Neural crest cell (in vitro differentiated cells): ENCODE measurements around the gene OGT. TPM values are rescaled to one million over a fixed set of nuclear protein-coding genes. Genes with fewer than 3 reads are reported as not detected.
"Not testable (repeated sequence)": the region's sequence is repeated elsewhere in the genome, so short reads cannot be mapped to it uniquely, and the experiment has no call there.

ENCODE experiments used
- DNase-seq: peaks from one replicate; pipeline ENCODE4 v3.0.0; 2021; ENCODE audit warnings: low read depth, mixed read lengths, low spot score
- H3K27ac Mint-ChIP-seq: one replicate; pipeline ENCODE4 v1.8.0; 2021; ENCODE audit warnings: mild to moderate bottlenecking, mixed read lengths; ENCODE audit not compliant: unreplicated experiment
- H3K27me3 Mint-ChIP-seq: 2 replicates; pipeline ENCODE4 v1.8.0; 2021; ENCODE audit warnings: low read depth, mild to moderate bottlenecking, mixed read lengths
- H3K36me3 Mint-ChIP-seq: 2 replicates; pipeline ENCODE4 v1.8.0; 2021; ENCODE audit warnings: low read depth, mild to moderate bottlenecking, mixed read lengths
- H3K4me1 Mint-ChIP-seq: 2 replicates; pipeline ENCODE4 v1.8.0; 2021; ENCODE audit warnings: mixed read lengths
- H3K4me3 Mint-ChIP-seq: one replicate; pipeline ENCODE4 v1.8.0; 2021; ENCODE audit warnings: mild to moderate bottlenecking, mixed read lengths
- H3K9me3 Mint-ChIP-seq: 2 replicates; pipeline ENCODE4 v1.8.0; 2021; ENCODE audit warnings: mixed read lengths
- total RNA-seq: library from RNA; stranded (reverse); gene quantifications from 2 replicates; pipeline ENCODE4 v1.2.1, GENCODE V29; 2021
- TF ChIP-seq, protein P1 (sequence below): fragments of 200-600 bp; sonication (generic); conservative IDR thresholded peaks from 2 replicates; pipeline ENCODE4 v1.5.0; 2021; ENCODE audit warnings: antibody characterized with exemption, mild to moderate bottlenecking

Gene OGT
- total RNA-seq, 1 donor from 2014 or later: 121 TPM

DNA sequence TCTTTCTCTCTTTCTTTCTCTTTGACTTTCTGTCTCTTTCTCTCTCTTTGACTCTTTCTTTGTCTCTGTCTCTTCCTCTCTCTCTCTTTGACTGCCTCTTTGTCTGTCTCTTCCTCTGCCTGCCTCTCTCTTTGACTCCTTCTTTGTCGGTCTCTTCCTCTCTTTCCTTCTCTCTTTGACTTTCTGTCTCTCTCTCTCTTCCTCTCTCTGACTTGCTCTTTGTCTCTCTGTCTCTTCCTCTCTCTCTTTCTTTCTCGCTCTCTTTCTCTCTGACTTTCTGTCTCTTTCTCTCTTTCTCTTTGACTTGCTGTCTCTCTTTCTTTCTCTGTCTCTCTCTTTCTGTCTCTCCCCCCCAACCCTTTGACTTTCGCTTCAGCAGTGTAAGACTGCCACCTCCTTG is 36.4 kb upstream of the OGT start:
- TF ChIP-seq, protein P1, sequence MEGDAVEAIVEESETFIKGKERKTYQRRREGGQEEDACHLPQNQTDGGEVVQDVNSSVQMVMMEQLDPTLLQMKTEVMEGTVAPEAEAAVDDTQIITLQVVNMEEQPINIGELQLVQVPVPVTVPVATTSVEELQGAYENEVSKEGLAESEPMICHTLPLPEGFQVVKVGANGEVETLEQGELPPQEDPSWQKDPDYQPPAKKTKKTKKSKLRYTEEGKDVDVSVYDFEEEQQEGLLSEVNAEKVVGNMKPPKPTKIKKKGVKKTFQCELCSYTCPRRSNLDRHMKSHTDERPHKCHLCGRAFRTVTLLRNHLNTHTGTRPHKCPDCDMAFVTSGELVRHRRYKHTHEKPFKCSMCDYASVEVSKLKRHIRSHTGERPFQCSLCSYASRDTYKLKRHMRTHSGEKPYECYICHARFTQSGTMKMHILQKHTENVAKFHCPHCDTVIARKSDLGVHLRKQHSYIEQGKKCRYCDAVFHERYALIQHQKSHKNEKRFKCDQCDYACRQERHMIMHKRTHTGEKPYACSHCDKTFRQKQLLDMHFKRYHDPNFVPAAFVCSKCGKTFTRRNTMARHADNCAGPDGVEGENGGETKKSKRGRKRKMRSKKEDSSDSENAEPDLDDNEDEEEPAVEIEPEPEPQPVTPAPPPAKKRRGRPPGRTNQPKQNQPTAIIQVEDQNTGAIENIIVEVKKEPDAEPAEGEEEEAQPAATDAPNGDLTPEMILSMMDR: no peak
- no peak overlapping the region for H3K4me3 Mint-ChIP-seq
- DNase-seq: no peak
- H3K36me3 Mint-ChIP-seq: peaks cover 2% of the 10 kb centered on the region
- peaks cover 2% of the 10 kb centered on the region for H3K9me3 Mint-ChIP-seq
- H3K27ac Mint-ChIP-seq: no peak overlapping the region
- no peaks in the 10 kb centered on the region for H3K27me3 Mint-ChIP-seq
- H3K4me1 Mint-ChIP-seq: no peaks in the 10 kb centered on the region

GRCh38 chrX:71502080-71502479 is 30.8 kb upstream of the OGT start:
- H3K4me3 Mint-ChIP-seq, H3K27ac Mint-ChIP-seq, DNase-seq, H3K9me3 Mint-ChIP-seq, H3K4me1 Mint-ChIP-seq, H3K36me3 Mint-ChIP-seq, H3K27me3 Mint-ChIP-seq: not testable (repeated sequence)

DNA sequence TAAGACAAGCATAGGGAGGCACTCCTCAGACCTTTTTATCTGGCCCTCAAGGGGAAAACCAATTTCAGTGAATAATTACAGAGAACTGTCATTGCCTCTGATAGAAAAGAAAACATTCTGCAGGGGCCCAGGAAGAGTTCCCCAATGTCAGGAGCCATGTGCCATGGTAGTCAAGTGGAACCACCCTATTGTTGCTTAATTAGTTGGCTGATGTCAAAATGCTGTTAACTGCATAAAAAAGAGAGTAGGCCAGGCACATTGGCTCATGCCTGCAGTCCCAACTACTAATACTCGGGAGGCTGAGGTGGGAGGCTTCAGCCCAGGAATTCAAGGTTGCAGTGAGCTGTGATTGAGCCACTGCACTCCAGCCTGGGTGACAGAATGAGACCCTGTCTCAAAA is 28.6 kb upstream of the OGT start:
- no peak for DNase-seq
- TF ChIP-seq, protein P1: no peak
- no peak overlapping the region for H3K4me3 Mint-ChIP-seq
- no peak overlapping the region for H3K27ac Mint-ChIP-seq
- no peaks in the 10 kb centered on the region for H3K4me1 Mint-ChIP-seq
- no peaks in the 10 kb centered on the region for H3K36me3 Mint-ChIP-seq
- no peaks in the 10 kb centered on the region for H3K27me3 Mint-ChIP-seq
- peaks cover 6% of the 10 kb centered on the region for H3K9me3 Mint-ChIP-seq

GRCh38 chrX:71509289-71509688 is 23.6 kb upstream of the OGT start:
- TF ChIP-seq, protein P1: no peak
- Mint-ChIP-seq H3K9me3 (peaks cover 14% of the 10 kb centered on the region), H3K27me3 (no peaks in the 10 kb centered on the region), H3K4me3 (no peak overlapping the region), H3K36me3 (peaks cover 6% of the 10 kb centered on the region), H3K4me1 (no peaks in the 10 kb centered on the region), H3K27ac (no peak overlapping the region)
- no peak for DNase-seq

GRCh38 chrX:71510161-71510560 is 22.7 kb upstream of the OGT start:
- Mint-ChIP-seq H3K4me1 (no peaks in the 10 kb centered on the region), H3K27me3 (no peaks in the 10 kb centered on the region), H3K4me3 (no peak overlapping the region), H3K27ac (no peak overlapping the region), H3K36me3 (peaks cover 6% of the 10 kb centered on the region), H3K9me3 (peaks cover 14% of the 10 kb centered on the region)
- TF ChIP-seq, protein P1: no peak
- no peak for DNase-seq

DNA sequence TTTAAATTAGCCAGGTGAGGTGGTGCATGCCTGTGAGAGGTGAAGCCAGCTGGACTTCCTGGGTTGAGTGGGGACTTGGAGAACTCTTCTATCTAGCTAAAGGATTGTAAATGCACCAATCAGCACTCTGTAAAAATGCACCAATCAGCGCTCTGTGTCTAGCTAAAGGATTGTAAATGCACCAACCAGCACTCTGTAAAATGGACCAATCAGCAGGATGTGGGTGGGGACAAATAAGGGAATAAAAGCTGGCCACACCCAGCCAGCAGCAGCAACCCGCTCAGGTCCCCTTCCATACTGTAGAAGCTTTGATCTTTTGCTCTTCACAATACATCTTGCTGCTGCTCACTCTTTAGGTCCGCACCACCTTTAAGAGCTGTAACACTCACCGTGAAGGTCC is 19.2 kb upstream of the OGT start:
- DNase-seq, H3K4me1 Mint-ChIP-seq, H3K27ac Mint-ChIP-seq, H3K4me3 Mint-ChIP-seq, H3K36me3 Mint-ChIP-seq, H3K27me3 Mint-ChIP-seq: not testable (repeated sequence)
- peaks cover 10% of the 10 kb centered on the region for H3K9me3 Mint-ChIP-seq
